Anterior cingulate cortex (tissue), 58 donors: ENCODE results near the gene ITPKA.

ENCODE experiments used
- DNase-seq, 58 donors: peaks; one replicate each; lab custom pipeline; 2025; lab: John Stamatoyannopoulos, UW

The ITPKA gene

DNA sequence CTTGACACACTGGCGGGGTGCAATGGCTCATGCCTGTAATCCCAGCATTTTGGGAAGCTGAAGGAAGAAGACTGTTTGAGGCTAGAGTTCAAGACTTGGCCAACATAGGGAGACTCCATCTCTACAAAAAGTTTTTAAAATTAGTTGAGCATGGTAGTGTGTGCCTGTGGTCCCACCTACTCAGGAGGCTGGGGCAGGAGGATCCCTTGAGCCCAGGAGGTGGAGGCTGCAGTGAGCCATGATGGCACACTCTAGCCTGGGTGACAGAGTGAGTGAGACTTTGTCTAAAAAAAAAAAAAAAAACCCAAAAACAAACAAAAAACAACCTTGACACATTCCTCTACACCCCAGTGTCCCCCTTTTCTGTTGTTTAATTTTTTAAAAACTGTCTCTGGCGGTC lies 4.0 kb upstream of the ITPKA start:
- DNase-seq, result no peak

DNA sequence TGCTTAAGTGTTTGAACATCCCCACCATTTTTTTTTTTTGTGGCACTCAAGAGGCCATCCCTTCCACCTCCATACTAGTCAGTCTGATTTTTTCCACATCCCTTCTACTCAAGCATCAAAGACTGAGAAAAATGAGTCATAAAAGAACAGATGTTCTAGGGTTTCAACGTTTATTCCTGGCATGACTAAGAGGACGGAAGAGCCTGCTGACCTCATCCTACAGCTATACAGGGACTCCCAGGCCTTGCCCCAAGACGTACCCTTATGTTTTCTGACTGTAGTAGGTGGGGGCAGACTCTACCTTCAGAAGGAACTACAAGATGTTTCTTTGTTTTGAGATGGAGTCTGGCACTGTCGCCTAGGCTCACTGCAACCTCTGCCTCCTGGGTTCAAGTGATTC lies 3.3 kb upstream of the ITPKA start:
- DNase-seq, result no peak

DNA sequence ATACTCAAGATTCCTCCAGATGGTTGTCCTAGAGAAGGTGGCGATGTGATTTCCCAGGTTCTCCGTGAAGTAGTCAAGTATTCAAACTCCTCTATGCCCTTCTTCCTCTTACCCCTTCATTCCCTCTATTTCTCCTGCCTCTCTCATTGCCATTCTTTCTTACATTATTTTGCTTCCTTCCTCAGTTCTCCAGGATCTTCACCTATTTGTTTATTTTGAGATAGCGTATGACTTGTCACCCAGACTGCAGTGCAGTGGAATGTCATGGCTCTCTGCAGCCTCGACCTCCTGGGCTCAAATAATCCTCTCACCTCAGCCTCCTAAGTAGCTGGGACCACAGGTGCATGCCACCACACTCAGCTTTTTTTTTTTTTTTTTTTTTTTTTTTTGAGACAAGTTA lies 1.8 kb upstream of the ITPKA start:
- no peak for DNase-seq

DNA sequence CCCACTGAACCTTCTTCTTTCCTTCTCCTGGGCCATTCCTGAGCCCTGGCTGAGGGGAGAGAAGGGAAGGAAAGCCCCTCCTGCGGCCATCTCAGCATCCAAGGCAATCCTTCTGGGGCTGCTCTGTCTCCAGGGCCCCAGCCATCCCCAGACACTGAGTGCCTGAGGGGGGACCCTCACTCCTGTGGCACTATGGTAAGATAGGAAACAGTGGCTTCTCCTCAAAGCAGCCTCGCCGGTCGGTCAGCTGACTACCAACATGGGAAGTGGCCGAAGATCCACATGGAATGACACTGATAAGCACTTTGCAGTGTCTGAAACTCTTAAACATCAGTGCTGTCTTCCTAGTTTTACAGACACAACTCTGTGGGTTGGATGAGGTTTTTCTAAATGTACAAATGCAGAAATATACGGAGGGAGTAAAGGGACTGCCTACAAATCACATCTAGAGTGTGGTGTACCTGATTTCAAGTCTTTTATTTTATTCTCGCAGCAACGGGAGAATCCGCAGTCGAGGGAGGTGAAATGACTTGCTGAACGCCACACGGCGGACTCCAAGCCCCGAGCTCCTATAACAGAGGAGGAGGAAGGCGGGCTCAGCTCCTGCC lies 973 bp upstream of the ITPKA start:
- DNase-seq, result no peak

DNA sequence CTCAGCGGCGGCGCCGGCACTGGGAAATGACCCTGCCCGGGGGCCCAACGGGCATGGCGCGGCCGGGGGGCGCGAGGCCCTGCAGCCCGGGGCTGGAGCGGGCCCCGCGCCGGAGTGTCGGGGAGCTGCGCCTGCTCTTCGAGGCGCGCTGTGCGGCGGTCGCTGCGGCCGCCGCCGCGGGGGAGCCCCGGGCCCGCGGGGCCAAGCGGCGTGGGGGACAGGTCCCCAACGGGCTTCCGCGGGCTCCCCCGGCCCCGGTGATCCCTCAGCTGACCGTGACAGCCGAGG lies 172 bp downstream of the ITPKA start:
- no peak for DNase-seq

DNA sequence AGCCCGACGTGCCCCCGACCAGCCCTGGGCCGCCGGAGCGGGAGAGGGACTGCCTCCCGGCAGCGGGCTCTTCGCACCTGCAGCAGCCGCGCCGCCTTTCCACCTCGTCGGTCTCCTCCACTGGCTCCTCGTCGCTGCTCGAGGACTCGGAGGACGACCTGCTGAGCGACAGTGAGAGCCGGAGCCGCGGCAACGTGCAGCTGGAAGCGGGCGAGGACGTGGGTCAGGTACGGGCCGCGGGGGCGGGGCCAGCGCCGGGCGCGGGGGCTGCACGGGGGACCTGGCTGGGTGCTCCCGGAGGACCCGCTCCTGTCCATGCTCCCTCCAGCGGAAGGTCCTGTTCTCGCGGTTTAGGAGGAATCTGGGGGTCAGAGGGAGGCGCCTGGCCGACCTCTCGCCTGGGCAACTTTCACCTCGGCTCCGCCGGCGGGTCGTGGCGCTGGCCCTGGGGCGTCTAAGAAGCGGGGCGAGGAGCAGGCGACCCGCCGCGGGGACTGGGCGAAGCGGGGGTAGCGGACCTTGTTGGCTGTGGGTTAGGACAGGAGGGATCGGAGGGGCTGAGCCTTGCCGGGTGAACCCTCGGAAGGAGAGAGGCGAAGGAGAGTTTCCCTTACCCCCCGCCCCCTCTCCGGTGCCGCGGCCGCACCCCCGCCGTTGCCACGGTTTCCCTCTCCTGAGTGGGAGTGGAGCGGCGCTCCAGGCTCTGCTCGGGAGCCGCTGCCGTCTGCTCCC lies 682 bp downstream of the ITPKA start:
- peak in 8 of 58 donors; percentile 24 to 50 (median 36) for DNase-seq

DNA sequence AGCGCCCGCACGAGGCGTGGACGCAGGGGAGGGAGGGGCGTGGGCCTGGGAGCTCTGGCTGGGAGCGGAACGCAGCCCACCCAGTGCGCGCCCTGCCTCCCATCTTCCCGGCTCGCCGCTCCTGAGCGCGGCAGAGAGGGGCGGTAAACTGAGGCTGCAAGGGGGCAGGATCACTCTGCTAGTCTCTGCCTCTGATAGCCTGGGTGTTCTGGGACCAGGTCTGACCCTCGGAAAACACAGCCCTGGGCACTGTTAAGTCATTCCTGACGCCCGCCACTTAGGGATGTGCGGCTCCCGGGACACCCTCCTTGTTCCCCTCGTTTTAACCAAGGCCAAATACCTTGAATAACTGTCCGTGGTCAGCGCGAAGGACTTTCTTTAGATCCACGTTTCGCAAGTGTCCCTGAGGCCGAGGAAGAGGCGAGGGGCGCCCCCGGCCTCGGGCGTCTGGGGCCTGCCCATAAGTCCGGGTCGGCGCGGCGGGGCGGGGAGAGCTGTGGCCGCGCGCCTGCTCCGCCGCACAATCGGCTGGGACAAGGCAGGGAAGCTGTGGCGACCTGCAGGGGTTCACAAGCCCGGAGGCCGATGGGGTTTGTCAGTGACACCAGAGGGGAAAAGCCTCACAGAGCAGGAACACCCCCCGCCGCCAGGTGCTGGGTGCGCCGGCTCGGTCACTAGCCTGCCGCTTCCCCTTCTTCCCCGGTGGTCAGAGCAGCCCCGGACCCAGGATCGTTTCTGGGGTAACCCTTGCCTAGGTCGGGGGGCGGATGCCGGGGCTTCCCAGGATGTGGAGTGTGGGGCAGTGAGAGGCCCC lies 1.5 kb downstream of the ITPKA start:
- peak in 1 of 58 donors; percentile 20 for DNase-seq

DNA sequence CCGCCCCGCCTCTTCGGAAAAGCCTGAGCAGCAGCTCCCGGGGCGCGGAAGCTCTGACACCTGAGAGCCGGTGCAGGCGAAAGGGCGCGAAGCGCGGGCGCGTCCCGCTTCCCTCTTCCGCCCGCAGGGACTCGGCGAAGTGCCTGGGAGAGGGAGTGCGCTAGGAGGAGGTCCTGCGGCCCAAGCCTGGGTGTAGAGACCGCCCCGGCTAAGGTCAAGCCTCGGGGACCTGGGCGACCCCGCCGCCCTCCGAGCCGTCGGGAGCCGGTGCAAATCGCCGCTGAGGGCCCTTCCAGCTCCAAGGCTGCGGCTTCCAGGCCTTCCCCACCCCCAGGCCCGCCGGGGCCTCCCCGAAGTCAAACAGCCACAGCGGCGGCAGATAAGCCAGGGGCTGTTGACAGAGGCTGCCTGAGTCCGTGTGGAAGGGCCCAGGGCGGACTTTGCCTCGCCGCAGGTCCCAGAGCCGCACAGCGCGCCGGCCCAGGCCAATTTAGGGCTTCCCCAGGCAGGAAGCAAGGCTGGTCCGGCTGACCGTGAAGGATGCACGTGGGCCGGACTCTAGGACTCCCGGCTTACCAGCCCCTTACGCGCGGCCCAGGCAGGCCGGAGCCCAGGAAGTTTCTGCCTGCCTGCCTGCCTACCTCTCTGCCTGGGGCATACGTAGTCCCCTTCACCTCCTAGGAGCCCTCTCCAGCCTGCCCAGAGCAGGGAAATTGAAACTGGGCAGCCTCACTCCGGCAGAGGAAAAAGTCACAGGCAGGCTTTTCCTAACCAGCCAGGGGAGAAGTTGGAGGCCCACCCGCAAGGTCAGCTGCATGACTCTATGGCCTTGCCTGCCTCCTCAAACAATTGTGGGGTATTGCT lies 2.3 kb downstream of the ITPKA start:
- no peak for DNase-seq

DNA sequence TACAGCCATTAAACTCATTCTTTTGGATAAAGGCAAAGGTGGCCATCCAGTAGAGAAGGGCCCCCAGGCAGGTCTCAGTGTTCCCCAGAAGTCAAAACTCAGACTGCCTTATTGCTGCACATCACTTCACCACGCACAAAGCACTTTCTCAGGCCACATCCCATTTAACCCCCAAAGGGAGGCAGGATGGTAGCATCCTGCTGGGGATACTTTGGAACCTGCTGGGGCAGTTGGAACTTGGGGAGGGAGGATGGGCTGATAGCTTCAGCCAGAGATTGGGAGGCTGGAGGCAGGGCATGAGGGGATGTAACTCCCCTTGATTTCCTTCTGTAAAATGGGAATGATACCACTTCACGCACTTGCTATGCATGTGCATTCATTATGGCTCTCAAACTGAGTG lies 5.0 kb downstream of the ITPKA start:
- no peak for DNase-seq

DNA sequence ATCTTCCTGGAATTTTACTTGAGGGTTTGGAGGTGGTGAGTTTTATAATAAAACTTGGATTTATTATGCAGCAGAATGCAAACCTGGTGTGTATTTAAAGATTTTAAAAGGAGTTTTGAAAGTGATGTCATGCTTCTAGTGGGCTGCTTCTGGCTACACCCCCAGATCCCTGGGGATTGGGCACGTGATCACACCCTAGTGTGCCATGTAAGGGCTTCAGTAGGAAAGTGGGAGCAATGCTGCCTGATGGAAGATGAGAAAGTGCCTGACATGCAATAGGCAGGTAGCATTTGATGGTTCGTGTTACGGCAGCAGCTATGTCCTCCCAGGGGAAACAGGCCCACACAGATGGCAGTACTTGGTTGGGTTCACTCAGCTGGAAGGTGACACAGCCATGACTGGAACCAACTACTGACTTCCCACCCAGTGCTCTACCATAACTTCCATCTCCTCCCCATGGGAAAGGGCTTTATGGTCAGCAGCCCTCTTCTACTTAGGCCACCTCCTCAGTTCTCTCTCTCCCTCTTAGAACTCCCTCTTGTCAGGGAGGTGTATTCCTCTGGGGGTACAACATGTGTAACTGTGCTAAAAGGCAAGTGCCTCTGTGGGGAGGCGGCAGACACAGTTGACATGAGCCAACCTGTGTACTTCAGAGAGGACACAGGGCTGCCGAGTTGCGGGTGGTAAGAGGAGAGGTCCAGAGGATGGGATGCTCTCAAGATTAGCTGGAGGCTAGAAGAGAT lies 5.6 kb downstream of the ITPKA start:
- DNase-seq, result peak in 29 of 58 donors; percentile 5 to 68 (median 27)

DNA sequence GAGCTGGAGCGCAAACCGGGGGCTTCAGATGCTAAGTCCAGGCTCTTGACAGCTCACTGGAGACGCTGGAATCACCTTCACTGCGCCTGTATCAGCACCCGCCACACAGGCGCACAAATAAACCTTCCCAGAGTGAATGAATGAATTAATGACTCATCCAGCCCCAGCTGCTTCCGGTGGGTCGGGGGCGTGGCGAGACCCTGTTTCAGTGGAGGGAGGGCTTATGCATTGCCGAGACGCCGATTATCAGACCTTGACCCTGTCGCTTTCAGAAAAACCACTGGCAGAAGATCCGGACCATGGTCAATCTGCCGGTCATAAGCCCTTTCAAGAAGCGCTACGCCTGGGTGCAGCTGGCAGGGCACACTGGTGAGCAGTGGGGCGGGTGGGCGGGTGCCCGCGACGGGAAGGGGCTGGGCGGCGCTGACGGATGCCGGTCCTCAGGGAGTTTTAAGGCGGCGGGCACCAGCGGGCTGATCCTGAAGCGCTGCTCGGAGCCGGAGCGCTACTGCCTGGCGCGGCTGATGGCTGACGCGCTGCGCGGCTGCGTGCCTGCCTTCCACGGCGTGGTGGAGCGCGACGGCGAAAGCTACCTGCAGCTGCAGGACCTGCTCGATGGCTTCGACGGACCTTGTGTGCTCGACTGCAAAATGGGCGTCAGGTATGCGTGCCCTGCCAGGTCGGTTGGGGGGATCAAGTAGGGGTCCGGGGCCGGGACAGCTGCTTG lies 7.7 kb downstream of the ITPKA start:
- DNase-seq, result peak in 4 of 58 donors; percentile 3 to 48 (median 18)

DNA sequence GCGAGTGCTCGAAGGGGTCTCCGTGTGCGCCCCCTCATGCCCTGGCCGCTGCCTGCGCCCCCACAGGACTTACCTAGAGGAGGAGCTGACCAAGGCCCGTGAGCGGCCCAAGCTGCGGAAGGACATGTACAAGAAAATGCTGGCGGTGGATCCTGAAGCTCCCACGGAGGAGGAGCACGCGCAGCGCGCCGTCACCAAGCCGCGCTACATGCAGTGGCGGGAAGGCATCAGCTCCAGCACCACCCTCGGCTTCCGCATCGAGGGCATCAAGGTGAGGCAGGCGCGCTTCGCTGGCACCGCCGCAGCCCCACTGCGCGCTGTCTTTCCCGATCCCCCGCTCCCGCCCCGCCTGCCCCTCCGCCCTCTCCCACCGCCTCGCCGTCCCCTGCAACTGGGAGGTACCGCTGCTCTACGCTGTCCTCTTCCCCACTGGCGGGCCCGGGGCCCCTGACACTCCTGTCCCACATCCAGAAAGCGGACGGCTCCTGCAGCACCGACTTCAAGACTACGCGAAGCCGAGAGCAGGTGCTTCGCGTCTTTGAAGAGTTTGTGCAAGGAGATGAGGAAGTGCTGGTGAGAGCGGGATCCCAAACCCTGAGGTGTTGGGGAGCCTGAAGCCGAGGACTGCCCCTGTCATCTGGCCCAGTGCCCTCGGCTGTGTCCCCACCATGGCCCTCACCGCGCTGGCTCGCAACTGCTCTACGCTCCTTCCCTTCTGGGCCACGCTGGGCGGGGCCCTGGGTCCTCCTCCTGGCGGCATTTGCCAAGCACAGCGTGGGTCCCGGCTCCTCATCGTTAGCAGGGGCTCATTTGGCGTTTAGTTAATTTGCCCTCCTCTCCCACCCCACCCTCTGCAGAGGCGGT lies 8.5 kb downstream of the ITPKA start:
- no peak for DNase-seq

DNA sequence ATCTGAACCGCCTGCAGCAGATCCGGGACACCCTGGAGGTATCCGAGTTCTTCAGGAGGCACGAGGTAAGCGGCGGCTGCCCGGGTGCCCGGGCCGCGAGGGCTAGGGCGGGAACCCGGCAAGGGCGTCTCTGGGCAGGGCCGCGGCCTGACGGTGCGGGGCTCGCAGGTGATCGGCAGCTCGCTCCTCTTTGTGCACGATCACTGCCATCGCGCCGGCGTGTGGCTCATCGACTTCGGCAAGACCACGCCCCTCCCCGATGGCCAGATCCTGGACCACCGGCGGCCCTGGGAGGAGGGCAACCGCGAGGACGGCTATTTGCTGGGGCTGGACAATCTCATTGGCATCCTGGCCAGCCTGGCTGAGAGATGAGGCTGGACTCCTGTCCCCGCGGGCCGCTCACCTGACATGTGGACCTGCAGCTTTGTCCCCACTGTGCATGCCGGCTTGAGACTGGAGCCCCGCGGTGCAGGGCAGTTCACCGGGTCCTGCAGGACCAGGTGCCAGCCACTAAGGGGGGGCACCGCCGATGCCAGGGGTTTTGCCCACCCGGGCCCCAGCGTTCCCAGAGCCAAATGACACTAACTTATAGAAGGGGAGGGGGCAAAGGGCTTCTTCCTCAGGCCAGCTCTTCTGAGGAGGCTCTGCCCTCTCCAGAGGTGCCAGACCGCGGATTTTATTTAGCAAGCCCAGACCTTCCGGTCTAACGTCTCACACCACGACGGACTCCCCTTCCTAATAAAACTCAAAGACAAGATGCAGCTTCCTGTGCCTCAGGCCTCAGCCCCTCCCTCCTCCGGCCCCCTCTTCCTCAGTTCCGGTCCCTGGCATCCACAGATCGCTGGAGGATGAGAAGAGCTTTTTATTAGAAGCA lies 9.4 kb downstream of the ITPKA start:
- no peak for DNase-seq

DNA sequence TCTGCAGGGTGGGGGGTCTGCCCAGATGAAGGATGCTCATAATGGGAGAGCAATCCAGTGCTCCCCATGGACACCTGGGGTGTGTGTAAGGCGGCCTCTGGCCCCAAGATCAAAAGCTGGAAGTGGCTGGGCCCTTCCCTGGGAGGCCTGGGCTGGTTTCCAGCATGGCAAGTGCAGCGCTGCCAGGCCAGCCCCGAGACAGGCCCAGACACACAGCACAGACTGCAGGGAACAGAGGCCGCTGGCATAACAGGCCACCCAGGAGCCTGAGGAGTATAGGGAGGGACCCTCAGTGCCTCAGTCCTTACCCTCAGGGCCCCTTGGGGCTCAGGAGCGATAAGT lies 10.0 kb downstream of the ITPKA start:
- DNase-seq, result peak in 5 of 58 donors; percentile 6 to 28 (median 12)

DNA sequence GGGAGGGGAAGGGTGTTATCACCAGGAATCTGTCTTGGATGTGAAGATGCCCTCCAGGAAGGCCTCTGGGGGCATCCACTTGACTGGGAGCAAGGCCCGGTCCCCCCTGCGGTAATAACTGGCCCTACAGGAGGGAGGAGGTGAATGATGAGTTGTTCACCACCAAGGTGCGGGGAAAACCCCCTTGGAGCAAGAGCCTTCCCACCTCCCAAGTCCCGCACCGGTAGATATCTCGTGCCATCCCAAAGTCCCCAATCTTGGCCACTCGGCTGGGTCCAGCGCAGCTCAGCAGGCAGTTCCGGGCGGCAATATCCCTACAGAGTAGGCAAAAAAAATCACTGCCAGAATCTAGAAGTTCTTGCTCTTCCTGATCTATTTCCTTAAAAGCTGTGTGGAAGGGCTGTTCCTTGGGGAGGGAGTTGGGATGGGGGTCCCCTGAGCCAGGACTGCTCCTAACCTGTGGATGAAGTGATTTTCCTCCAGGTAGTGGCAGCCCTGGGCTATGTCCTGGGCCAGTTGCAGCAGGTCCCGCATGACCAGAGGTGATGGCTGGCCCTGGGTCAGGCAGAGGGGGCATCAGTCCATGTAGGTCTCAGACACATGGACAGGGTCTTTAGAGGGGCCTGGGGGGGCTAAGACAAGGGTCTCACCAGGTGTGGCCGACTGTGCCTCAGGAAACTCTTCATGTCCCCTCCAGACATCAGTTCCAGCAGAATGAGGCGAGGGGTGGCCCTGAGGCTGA lies 11.2 kb downstream of the ITPKA start:
- no peak for DNase-seq

DNA sequence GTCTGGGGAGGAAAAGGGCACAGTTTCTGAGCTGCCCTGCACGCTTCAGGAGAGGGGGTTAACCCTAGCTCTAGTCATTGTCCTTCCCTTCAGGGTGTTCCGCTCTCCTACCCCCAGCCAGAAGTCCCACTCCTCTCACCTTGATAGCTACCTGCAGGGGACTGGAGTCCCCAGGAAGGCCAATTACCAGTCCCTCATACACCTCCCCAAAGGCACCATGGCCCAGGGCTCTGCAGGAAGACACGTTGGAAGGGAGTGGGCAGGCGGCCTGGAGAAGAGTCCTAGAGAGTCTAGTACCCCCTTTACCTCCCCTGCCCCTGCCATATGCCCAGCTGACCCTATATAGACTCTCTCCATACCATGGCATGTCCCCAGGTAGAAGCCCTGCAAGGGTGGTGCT lies 12.1 kb downstream of the ITPKA start:
- DNase-seq, result no peak
